Ovary (tissue), 3 donors: ENCODE data around the gene TMEM106A.
"Not testable (repeated sequence)": the region's sequence is repeated elsewhere in the genome, so short reads cannot be mapped to it uniquely, and the experiment has no call there.

ENCODE experiments used
- CTCF ChIP-seq, 3 donors: fragments of 450-650 bp in 2 of 3; fragments of 200-600 bp in 1 of 3; IDR thresholded peaks; one replicate each; pipeline versions ENCODE4 v1.5.1 to v1.8.0; 2016 to 2022; ENCODE audit warnings: antibody characterized with exemption in 3 of 3, mild to moderate bottlenecking in 1 of 3
- EP300 ChIP-seq: sonication (generic); formaldehyde crosslinking; IDR thresholded peaks from one replicate; pipeline ENCODE4 v1.6.1; 2017; ENCODE audit warnings: antibody characterized with exemption
- POLR2A ChIP-seq: fragments of 450-650 bp; IDR thresholded peaks from one replicate; pipeline ENCODE4 v1.6.1; 2017; ENCODE audit warnings: antibody characterized with exemption, mild to moderate bottlenecking, moderate library complexity
- donor health status: DM: no; HTN: no; CAD: no.

- not testable (repeated sequence) for TF ChIP-seq CTCF (IDR thresholded peaks at IDR 0.05); POLR2A; EP300
These were observed 29.1 kb downstream of the TMEM106A start for GRCh38 chr17:43240596-43241352.
